Erythroblast (primary cell): ENCODE data around the gene ERCC2.
"Not testable (repeated sequence)": the region's sequence is repeated elsewhere in the genome, so short reads cannot be mapped to it uniquely, and the experiment has no call there.

Experiments
- GATA1 ChIP-seq: IDR thresholded peaks from 2 replicates; pipeline ENCODE4 v1.6.1; 2011; ENCODE audit warnings: low read depth, mild to moderate bottlenecking, control low read depth, low read length, moderate library complexity
- POLR2A ChIP-seq: IDR thresholded peaks from 2 replicates; pipeline ENCODE4 v1.6.1; 2011; ENCODE audit warnings: mild to moderate bottlenecking, low read length

DNA sequence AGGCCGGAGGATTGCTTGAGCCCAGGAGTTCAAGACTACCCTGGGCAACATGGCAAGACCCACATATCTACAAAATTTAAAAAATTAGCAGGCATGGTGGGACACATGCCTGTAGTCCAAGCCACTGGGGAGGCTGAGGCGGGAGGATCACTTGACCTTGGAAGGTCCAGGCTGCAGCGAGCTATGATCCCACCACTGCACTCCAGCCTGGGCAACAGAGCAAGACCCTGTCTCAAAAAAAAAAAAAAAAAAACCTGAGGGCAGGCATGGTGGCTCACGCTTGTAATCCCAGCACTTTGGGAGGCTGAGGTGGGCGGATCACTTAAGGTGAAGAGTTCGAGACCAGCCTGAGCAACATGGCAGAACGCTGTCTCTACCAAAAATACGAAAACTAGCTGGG, 61.1 kb downstream of the ERCC2 start:
- TF ChIP-seq GATA1, POLR2A: not testable (repeated sequence)
